Skeletal muscle tissue (tissue), 4 donors: ENCODE measurements around the gene CHRNB1. TPM values are rescaled to one million over a fixed set of nuclear protein-coding genes. Genes with fewer than 3 reads are reported as not detected.

ENCODE experiments used
- H3K27ac ChIP-seq: one replicate; pipeline ENCODE4 v1.7.0; 2013; ENCODE audit warnings: mild to moderate bottlenecking, low read depth, low read length, inconsistent platforms
- H3K27me3 ChIP-seq, 3 donors: one replicate each; pipeline ENCODE4 v1.7.0; 2013; ENCODE audit warnings: low read length in 3 of 3; ENCODE audit not compliant: control insufficient read depth in 3 of 3, insufficient read depth in 3 of 3
- H3K36me3 ChIP-seq, 3 donors: one replicate each; pipeline ENCODE4 v1.7.0; 2013; ENCODE audit warnings: low read length in 3 of 3; ENCODE audit not compliant: control insufficient read depth in 3 of 3, insufficient read depth in 3 of 3
- H3K4me1 ChIP-seq, 3 donors: one replicate each; pipeline ENCODE4 v1.7.0; 2013; ENCODE audit warnings: low read length in 3 of 3, mild to moderate bottlenecking in 3 of 3; ENCODE audit not compliant: control insufficient read depth in 3 of 3, insufficient read depth in 3 of 3
- H3K4me3 ChIP-seq, 3 donors: one replicate each; pipeline ENCODE4 v1.7.0; 2013; ENCODE audit warnings: low read length in 3 of 3
- H3K9ac ChIP-seq, 3 donors: one replicate each; pipeline ENCODE4 v1.7.0; 2013; ENCODE audit warnings: low read length in 3 of 3, mild to moderate bottlenecking in 3 of 3, moderate library complexity in 2 of 3, low read depth in 1 of 3
- H3K9me3 ChIP-seq, 3 donors: one replicate each; pipeline ENCODE4 v1.7.0; 2013; ENCODE audit warnings: low read length in 3 of 3; ENCODE audit not compliant: control insufficient read depth in 3 of 3
- total RNA-seq: library from RNA; depleted of rRNA; stranded (reverse); fragments of >200 nt; gene quantifications from one replicate; pipeline ENCODE4 v1.2.3, GENCODE V29; 2014
- donor health status: Osteomylitis.

Gene CHRNB1
- total RNA-seq, 1 donor from 2014 or later = 31.3 TPM

DNA sequence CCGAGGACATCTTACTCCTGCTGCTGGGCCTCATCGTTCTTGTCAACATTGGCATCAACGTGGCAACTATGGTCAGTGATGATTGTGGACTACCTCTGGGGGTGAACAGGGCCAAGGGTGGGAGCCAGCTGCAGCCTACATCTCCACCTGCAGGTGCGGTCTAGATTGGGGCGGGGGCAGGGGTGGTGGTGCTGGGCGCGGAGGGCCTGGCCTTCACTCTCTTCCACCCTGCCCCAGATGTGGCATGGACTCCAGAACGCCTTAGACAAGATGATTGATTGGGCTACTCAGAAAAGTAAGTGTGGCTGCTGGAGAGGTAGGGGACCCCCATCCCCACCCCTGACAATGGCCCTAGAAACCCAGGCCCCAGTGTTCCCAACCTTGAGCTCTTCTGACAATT, 19.1 kb upstream of the CHRNB1 start:
- H3K9ac ChIP-seq = no peak overlapping the region
- H3K36me3 ChIP-seq = no peaks in the 10 kb centered on the region
- H3K27ac ChIP-seq = no peak overlapping the region
- H3K9me3 ChIP-seq = no peaks in the 10 kb centered on the region
- H3K4me1 ChIP-seq = no peaks in the 10 kb centered on the region
- no peak overlapping the region for H3K4me3 ChIP-seq
- no peaks in the 10 kb centered on the region for H3K27me3 ChIP-seq

DNA sequence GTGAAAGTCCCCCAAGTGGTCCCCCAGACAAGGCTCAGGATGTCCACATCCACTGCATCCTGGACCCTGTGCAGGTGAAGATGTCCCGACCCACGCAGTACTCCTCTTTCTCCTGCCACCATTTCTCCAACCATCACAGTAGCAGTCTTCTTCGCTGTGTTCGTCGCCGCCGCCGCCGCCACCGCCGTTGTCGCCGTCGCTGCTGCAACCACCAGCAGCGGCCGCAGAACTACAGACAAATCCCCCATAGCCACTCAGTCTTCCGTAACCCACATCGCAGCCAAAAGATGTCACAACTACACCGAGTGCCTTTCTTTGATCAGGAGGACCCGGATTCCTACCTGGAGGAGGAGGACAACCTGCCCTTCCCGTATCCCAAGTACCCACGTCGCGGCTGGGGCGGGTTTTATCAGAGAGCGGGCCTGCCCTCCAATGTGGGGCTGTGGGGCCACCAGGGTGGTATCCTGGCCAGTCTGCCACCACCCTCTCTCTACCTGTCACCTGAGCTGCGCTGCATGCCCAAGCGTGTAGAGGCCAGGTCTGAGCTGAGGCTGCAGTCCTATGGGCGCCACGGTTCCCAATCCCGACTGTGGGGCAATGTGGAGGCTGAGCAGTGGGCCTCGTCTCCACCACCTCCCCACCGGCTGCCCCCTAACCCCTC, 18.5 kb upstream of the CHRNB1 start:
- Histone ChIP-seq H3K4me1 (no peaks in the 10 kb centered on the region), H3K27ac (no peak overlapping the region), H3K36me3 (no peaks in the 10 kb centered on the region), H3K9me3 (no peaks in the 10 kb centered on the region), H3K9ac (no peak overlapping the region), H3K4me3 (no peak overlapping the region), H3K27me3 (no peaks in the 10 kb centered on the region)

DNA sequence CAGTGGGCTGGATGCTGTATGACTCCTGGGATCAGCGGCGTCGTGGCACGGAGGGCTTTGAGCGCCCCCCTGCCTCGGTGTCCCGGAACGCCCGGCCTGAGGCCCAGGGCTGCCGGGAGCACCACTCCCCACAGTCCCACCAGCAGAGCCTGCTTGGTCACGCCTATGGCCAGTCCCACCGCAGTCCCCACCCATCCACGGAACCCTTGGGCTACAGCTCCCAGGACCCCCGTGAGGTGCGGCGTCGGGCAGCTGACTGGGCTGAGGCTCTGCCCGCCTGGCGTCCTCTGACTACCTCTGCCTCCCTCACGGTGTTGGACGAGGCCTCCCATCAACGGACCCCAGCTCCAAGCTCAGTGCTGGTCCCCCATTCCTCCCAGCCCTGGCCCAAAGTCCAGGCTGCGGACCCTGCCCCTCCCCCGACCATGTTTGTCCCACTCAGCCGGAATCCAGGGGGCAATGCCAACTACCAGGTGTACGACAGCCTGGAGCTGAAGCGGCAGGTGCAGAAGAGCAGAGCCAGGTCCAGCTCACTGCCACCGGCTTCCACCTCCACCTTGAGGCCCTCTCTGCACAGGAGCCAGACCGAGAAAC, 17.9 kb upstream of the CHRNB1 start:
- no peak overlapping the region for H3K9ac ChIP-seq

DNA sequence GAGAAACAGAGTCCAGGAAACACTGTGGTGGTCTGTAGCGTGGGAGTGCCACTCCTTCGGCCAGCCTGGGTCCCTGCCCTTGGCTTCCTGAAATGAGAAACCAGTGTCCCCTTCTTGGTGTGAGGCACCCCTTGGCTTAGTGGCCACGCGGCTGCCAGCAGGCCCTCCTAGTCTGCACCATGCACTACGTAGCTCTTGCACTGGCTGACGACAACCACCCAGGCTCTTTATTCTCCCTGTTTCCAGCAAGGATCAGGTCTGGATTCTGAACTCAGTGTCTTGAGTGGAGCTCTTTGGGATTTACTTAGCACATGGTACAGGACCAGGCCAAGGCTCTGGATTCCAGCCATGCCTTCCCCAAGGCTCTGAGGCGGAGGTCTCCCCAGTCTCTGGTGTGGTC, 17.3 kb upstream of the CHRNB1 start:
- H3K36me3 ChIP-seq = no peaks in the 10 kb centered on the region

More for the DNA sequence above, 17.9 kb upstream of the CHRNB1 start:
- no peaks in the 10 kb centered on the region for H3K9me3 ChIP-seq
- no peaks in the 10 kb centered on the region for H3K4me1 ChIP-seq
- H3K27ac ChIP-seq = no peak overlapping the region
- H3K36me3 ChIP-seq = no peaks in the 10 kb centered on the region
- H3K27me3 ChIP-seq = no peaks in the 10 kb centered on the region
- no peak overlapping the region for H3K4me3 ChIP-seq

DNA sequence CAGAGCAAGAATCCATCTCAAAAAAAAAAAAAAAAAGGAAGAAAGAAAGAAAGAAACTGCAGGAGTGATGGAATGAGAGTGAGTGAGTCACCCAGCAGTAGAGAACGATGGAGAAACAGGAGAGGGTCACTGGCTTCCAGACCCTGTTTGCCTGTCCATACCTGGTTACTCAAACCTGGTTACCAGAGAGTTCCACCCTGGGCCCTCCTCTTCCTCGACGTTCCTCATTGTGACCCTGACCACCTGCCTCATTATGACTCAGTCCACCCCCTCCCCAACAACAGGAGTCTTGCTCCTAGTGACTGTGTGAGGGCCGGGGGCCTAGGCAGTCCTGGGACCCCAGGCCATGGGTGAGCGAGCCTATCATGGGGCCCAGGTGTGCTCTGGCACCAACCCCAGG, 16.3 kb upstream of the CHRNB1 start, which contains the start of gene SPEM3:
SPEM3 (plus strand) TSS at position 301 of the 400 bp plus-strand sequence; CDS start at position 347, 46 bp downstream.
- H3K36me3 ChIP-seq = no peaks in the 10 kb centered on the region
- H3K27me3 ChIP-seq = no peaks in the 10 kb centered on the region
- no peaks in the 10 kb centered on the region for H3K4me1 ChIP-seq
- no peak within 1 kb of the TSS for H3K9ac ChIP-seq
- no peak within 1 kb of the TSS for H3K27ac ChIP-seq
- no peaks in the 10 kb centered on the region for H3K9me3 ChIP-seq
- no peak within 1 kb of the TSS for H3K4me3 ChIP-seq

More for the DNA sequence above, 17.3 kb upstream of the CHRNB1 start:
- no peak overlapping the region for H3K27ac ChIP-seq
- H3K4me1 ChIP-seq = no peaks in the 10 kb centered on the region
- H3K27me3 ChIP-seq = no peaks in the 10 kb centered on the region
- H3K9me3 ChIP-seq = no peaks in the 10 kb centered on the region
- H3K9ac ChIP-seq = no peak overlapping the region
- H3K4me3 ChIP-seq = no peak overlapping the region

DNA sequence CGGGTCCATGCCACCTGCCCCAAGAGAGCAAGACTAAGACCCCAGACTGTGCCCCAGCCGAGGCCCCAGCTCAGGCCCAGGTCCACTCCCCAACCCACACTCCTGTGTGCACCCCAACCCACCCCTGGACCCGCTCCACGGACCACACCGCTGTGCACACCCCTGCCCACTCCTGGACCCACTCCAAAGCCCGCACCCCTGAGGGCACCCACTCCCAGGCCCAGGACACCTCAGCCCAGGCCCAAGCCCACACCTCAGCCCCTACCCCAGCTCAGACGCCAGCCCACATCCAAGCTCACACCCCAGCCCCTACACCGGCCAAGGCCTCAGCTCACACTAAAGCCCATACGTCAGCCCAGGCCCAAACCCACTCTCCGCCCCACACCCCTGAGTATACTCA, 15.1 kb upstream of the CHRNB1 start:
- no peaks in the 10 kb centered on the region for H3K4me1 ChIP-seq
- H3K27me3 ChIP-seq = no peaks in the 10 kb centered on the region
- H3K36me3 ChIP-seq = no peaks in the 10 kb centered on the region
- no peaks in the 10 kb centered on the region for H3K9me3 ChIP-seq
- H3K9ac ChIP-seq = no peak overlapping the region
- no peak overlapping the region for H3K4me3 ChIP-seq
- no peak overlapping the region for H3K27ac ChIP-seq

DNA sequence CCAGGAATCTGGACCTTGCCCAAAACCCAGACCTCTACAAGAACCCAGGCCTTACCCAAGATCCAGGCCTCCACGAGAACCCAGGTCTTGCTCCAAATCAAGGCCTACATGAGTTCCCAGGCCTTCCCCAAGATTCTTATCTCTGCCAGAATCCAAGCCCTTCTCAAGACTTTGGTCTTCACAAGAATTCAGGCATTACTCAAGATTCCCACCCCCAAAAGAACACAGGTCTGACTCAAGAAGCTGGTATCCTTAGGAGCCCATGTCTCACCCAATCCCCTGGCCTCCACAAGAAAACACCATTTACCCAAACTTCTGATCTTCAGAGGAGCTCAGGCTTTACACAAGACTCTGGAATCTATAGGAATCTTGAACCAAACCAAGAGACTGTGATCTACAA, 13.6 kb upstream of the CHRNB1 start:
- H3K27ac ChIP-seq = no peak overlapping the region
- H3K9ac ChIP-seq = no peak overlapping the region
- no peaks in the 10 kb centered on the region for H3K27me3 ChIP-seq
- no peak overlapping the region for H3K4me3 ChIP-seq
- peaks cover 10 to 11% (median 10%) of the 10 kb centered on the region in 3 donors for H3K4me1 ChIP-seq
- no peaks in the 10 kb centered on the region for H3K9me3 ChIP-seq
- H3K36me3 ChIP-seq = no peaks in the 10 kb centered on the region

DNA sequence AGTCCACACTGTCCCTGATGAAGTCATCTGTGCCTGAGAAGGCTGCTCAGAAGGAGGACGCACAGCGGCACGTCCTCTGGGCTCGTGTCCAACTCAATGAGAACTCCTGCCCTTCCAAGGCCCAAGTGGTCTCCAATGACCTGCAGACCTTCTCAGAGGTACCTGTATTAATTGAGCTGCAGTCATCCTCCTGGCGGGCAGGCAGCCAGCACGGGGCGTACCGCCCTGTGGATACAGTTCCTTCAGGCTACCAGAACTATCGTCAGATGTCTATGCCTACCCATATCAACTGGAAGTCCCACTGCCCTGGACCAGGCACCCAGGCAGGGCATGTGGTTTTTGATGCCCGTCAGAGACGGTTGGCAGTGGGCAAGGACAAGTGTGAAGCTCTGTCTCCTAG, 12.6 kb upstream of the CHRNB1 start:
- Histone ChIP-seq H3K36me3 (no peaks in the 10 kb centered on the region), H3K4me1 (peaks cover 18 to 20% (median 19%) of the 10 kb centered on the region in 3 donors)

DNA sequence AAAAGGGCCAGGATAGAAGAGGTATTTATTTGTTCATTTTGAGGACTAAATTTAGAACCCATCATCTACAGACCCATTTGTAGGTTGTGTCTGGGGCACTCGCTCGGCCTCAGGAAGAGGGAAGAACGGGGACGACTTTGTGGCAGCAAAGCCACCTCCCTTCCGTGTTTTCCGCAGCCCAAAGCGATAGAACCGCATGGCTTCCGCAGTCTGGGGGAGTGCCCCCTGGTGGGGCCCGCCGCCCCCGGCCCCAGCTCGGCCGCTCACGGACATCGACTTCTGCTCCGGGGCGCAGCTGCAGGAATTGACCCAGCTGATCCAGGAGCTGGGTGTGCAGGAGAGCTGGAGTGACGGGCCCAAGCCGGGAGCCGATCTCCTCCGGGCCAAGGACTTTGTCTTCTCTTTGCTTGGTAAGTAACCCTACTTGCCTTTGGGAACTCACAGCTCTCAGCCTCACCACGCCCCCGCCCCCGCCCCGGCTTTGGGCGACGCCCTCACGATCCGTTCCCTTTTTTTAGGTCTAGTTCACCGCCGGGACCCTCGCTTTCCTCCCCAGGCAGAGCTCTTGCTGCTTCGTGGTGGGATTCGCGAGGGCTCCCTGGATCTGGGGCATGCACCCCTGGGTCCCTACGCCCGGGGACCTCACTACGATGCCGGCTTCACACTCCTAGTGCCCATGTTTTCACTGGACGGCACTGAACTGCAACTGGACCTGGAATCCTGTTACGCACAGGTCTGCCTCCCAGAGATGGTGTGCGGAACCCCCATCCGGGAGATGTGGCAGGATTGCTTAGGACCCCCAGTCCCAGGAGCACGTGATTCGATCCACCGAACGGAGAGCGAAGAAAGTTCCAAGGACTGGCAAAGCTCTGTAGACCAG, 8.9 kb upstream of the CHRNB1 start:
- Histone ChIP-seq H3K27ac (peak overlapping the region; percentile 44), H3K9ac (peak overlapping the region; percentile 3 to 79 (median 65)), H3K36me3 (no peaks in the 10 kb centered on the region), H3K27me3 (peaks cover 0 to 5% (median 0%) of the 10 kb centered on the region in 3 donors), H3K4me3 (peak overlapping the region; percentile 63 to 74 (median 73)), H3K9me3 (no peaks in the 10 kb centered on the region), H3K4me1 (peaks cover 34 to 46% (median 38%) of the 10 kb centered on the region in 3 donors)

More for the DNA sequence above, 12.6 kb upstream of the CHRNB1 start:
- Histone ChIP-seq H3K27ac (no peak overlapping the region), H3K9me3 (no peaks in the 10 kb centered on the region), H3K9ac (no peak overlapping the region), H3K27me3 (no peaks in the 10 kb centered on the region), H3K4me3 (no peak overlapping the region)
